Tibial nerve (tissue), 4 donors: Measurements from ENCODE around the gene DCBLD2. TPM values are rescaled to one million over a fixed set of nuclear protein-coding genes. Genes with fewer than 3 reads are reported as not detected.

Experiments
- DNase-seq, 2 donors: peaks; one replicate each; pipeline ENCODE4 v3.0.0-alpha.2; 2019; ENCODE audit warnings: low spot score in 2 of 2
- H3K27ac ChIP-seq, 4 donors: fragments of 200-600 bp; sonication (generic) in 3 of 4; one replicate each; pipeline ENCODE4 v1.5.1; 2017 to 2019; ENCODE audit warnings: mild to moderate bottlenecking in 1 of 4
- H3K27me3 ChIP-seq, 2 donors: fragments of 200-600 bp; sonication (generic) in 1 of 2; one replicate each; pipeline versions ENCODE4 v1.5.1 to v1.6.0; 2017 to 2019
- H3K36me3 ChIP-seq, 3 donors: fragments of 200-600 bp; sonication (generic); one replicate each; pipeline ENCODE4 v1.5.1; 2018 to 2019
- H3K4me1 ChIP-seq, 4 donors: fragments of 200-600 bp; sonication (generic) in 3 of 4; one replicate each; pipeline ENCODE4 v1.5.1; 2017 to 2019
- H3K4me3 ChIP-seq, 4 donors: fragments of 200-600 bp; sonication (generic) in 3 of 4; one replicate each; pipeline ENCODE4 v1.5.1; 2017 to 2019; ENCODE audit warnings: mild to moderate bottlenecking in 1 of 4, moderate library complexity in 1 of 4
- H3K9me3 ChIP-seq, 4 donors: fragments of 200-600 bp; sonication (generic) in 3 of 4; one replicate each; pipeline ENCODE4 v1.5.1; 2017 to 2019
- EP300 ChIP-seq, 2 donors: sonication (generic); formaldehyde crosslinking; IDR thresholded peaks; one replicate each; pipeline ENCODE4 v1.6.1; 2017; ENCODE audit warnings: antibody characterized with exemption in 2 of 2, mild to moderate bottlenecking in 1 of 2
- POLR2A ChIP-seq, 2 donors: fragments of 450-650 bp; IDR thresholded peaks; one replicate each; pipeline ENCODE4 v1.6.1; 2017; ENCODE audit warnings: antibody characterized with exemption in 2 of 2, mild to moderate bottlenecking in 2 of 2, moderate library complexity in 2 of 2
- WGBS, 2 donors: methylation state at CpG; one replicate each; pipeline ENCODE4 v1.1.5; 2018; 5-methylcytosine and 5-hydroxymethylcytosine counted together
- total RNA-seq, 4 donors: library from RNA; depleted of rRNA; stranded (reverse); fragments of >200 nt; gene quantifications; one replicate each; pipeline ENCODE4 v1.1.0, GENCODE V29; 2016
- TF ChIP-seq, protein P1 (sequence below), 5 experiments: fragments of 200-600 bp in 3 of 5; fragments of 450-650 bp in 2 of 5; sonication (generic) in 3 of 5; IDR thresholded peaks; one replicate each; pipeline ENCODE4 v1.5.1; 2016 to 2019; ENCODE audit warnings: antibody characterized with exemption in 5 of 5, mild to moderate bottlenecking in 3 of 5, moderate library complexity in 2 of 5

Gene DCBLD2
- total RNA-seq, 4 donors from 2014 or later: 37.8 to 51.9 (median 43.6) TPM

DNA sequence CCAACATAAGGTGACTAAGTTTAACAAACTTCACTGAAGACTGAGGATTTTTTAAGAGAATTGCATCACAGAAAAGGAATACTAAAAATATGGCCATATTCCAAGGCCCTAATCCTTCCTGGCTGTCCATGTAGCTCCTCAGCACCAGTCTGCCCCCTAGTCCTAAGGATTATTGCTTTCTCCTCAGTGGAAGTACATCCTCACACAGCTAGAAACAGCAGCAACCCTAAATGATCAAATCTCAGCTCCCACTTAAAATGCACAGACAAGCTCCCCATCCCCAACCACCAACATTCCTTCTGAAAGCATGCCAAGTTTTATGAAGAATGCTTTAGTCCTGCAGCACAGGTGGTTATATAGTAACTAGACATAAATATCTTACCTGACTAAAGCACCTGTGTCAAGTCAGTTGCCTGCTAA, 123.7 kb downstream of the DCBLD2 start:
- Histone ChIP-seq H3K4me3 (no peak overlapping the region), H3K9me3 (no peaks in the 10 kb centered on the region), H3K36me3 (no peaks in the 10 kb centered on the region), H3K27me3 (no peaks in the 10 kb centered on the region), H3K27ac (peak overlapping the region in 2 of 4 donors; percentile 80 to 91), H3K4me1 (peaks cover 0 to 64% (median 19%) of the 10 kb centered on the region in 4 donors)
- DNase-seq: no peak
- TF ChIP-seq POLR2A (IDR thresholded peaks at IDR 0.05): no peak
- no peak for TF ChIP-seq EP300 (IDR thresholded peaks at IDR 0.05)
- TF ChIP-seq, protein P1, sequence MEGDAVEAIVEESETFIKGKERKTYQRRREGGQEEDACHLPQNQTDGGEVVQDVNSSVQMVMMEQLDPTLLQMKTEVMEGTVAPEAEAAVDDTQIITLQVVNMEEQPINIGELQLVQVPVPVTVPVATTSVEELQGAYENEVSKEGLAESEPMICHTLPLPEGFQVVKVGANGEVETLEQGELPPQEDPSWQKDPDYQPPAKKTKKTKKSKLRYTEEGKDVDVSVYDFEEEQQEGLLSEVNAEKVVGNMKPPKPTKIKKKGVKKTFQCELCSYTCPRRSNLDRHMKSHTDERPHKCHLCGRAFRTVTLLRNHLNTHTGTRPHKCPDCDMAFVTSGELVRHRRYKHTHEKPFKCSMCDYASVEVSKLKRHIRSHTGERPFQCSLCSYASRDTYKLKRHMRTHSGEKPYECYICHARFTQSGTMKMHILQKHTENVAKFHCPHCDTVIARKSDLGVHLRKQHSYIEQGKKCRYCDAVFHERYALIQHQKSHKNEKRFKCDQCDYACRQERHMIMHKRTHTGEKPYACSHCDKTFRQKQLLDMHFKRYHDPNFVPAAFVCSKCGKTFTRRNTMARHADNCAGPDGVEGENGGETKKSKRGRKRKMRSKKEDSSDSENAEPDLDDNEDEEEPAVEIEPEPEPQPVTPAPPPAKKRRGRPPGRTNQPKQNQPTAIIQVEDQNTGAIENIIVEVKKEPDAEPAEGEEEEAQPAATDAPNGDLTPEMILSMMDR (IDR thresholded peaks at IDR 0.05): no peak

DNA sequence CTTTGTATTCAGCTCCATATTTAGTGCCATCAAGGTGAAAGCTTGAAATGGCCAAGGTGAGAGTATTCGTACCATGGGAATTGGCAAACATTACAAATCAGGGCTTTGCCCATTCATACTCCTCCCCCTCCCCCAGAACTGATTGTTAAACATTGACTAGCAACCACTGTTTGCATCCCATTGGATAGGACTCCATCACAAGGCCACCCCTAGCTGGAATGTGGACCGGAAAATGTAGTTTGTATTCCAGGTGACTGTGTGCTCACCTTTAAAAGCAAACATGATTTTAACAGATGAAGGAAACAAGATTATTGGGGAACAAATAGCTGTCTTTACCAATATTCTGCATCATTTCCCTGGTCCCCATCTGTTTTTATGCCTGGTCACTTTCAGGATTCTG, 124.2 kb downstream of the DCBLD2 start:
- TF ChIP-seq, protein P1 (IDR thresholded peaks at IDR 0.05): no peak
- TF ChIP-seq POLR2A (IDR thresholded peaks at IDR 0.05) (no peak), EP300 (IDR thresholded peaks at IDR 0.05) (no peak)
- no peak overlapping the region for H3K4me3 ChIP-seq
- DNase-seq: no peak
- WGBS, 2 donors: 90 to 98% methylated on average over 2 of the region's 2 CpGs
- H3K4me1 ChIP-seq: peaks cover 0 to 60% (median 19%) of the 10 kb centered on the region in 4 donors
- peak overlapping the region in 2 of 4 donors; percentile 80 to 91 for H3K27ac ChIP-seq
- H3K27me3 ChIP-seq: no peaks in the 10 kb centered on the region
- H3K9me3 ChIP-seq: no peaks in the 10 kb centered on the region
- no peaks in the 10 kb centered on the region for H3K36me3 ChIP-seq

DNA sequence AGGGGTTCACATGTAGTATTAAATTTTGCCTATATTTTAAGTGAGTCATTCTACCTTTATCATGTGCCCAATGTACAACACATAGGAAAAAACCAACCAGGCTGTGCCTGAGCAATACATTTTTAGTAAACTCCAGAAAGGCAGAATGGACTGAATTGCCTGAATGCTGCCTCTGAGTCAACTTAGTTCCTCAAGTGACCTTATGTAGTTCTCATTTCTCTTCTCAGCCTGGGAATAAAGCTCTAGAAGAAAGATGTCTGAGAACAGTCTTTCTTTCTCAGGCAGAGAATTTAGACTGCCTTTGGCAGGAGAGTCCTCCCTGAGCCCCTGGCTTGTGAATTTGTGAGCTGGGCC, 125.4 kb downstream of the DCBLD2 start:
- Histone ChIP-seq H3K36me3 (no peaks in the 10 kb centered on the region), H3K4me3 (no peak overlapping the region), H3K9me3 (no peaks in the 10 kb centered on the region), H3K27me3 (no peaks in the 10 kb centered on the region), H3K4me1 (peaks cover 0 to 50% (median 21%) of the 10 kb centered on the region in 4 donors), H3K27ac (peak overlapping the region in 2 of 4 donors; percentile 21 to 80)
- no peak for DNase-seq
- TF ChIP-seq POLR2A (IDR thresholded peaks at IDR 0.05): no peak
- no peak for TF ChIP-seq EP300 (IDR thresholded peaks at IDR 0.05)
- TF ChIP-seq, protein P1 (IDR thresholded peaks at IDR 0.05): no peak

DNA sequence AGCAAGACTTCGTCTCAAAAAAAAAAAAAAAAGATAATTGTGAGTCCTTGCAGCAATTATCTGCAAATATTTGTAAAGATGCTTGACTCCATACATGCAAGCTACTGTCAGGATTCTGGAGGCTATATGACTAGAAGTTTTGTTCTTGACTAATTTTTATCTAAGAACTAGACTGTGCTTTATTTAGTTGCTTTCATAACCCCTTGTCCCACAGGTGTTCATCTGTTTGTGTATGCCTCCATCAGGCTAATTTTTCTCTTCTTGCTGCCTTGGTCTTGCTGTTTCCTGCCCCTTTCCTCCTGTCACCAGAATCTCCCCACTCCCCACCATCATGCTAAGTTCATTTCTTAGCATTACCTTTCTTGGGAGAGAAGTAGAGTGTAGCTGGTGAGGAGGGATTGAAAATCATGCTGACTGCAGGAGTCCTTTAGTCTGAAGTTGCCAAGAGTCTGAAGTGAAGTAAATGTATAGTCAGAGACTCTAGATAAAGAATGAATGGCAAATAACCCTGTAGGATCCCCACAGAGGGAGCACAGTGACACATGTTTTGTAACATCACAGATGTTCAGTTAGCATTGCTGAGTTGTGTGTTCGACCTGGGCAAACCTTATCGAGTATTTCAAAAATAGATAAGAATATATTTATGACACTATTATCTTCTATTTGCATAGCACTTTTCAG, 125.9 kb downstream of the DCBLD2 start:
- WGBS, 2 donors: 82 to 86% methylated on average over 3 of the region's 3 CpGs
- TF ChIP-seq, protein P1 (IDR thresholded peaks at IDR 0.05): no peak
- no peak for TF ChIP-seq EP300 (IDR thresholded peaks at IDR 0.05)
- TF ChIP-seq POLR2A (IDR thresholded peaks at IDR 0.05): no peak
- peak overlapping the region in 2 of 4 donors; percentile 21 to 80 for H3K27ac ChIP-seq

DNA sequence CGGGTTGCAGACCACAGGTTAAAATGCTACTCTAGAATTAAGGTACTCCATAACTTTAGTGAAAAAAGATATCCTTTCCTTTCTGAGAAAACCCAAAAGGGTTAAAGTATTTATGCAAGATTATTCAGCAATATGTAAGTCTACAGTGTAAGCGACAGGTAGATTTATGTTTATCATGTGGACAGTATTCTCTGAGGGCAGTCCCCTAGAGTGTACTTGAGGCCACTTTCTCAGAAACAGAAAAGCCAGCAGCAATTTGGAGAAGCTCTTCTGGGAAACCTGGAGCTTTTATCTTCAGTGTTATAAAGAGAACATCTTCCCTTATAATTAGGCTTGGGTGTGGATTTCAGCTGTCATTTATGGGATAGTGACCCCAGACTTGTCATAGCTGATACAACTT, 129.5 kb downstream of the DCBLD2 start:
- Histone ChIP-seq H3K4me1 (peaks cover 0 to 45% (median 10%) of the 10 kb centered on the region in 4 donors), H3K27me3 (no peaks in the 10 kb centered on the region), H3K9me3 (no peaks in the 10 kb centered on the region), H3K4me3 (no peak overlapping the region), H3K27ac (peak overlapping the region in 1 of 4 donors; percentile 78), H3K36me3 (no peaks in the 10 kb centered on the region)
- DNase-seq: no peak
- no peak for TF ChIP-seq EP300 (IDR thresholded peaks at IDR 0.05)
- TF ChIP-seq, protein P1 (IDR thresholded peaks at IDR 0.05): no peak
- TF ChIP-seq POLR2A (IDR thresholded peaks at IDR 0.05): no peak
- 82 to 92% methylated on average over 2 of the region's 2 CpGs for WGBS, 2 donors

More for the DNA sequence above, 125.9 kb downstream of the DCBLD2 start:
- no peaks in the 10 kb centered on the region for H3K27me3 ChIP-seq
- peaks cover 0 to 53% (median 21%) of the 10 kb centered on the region in 4 donors for H3K4me1 ChIP-seq
- H3K9me3 ChIP-seq: no peaks in the 10 kb centered on the region
- no peak overlapping the region for H3K4me3 ChIP-seq
- no peak for DNase-seq
- H3K36me3 ChIP-seq: no peaks in the 10 kb centered on the region
